Right renal cortex interstitium (tissue), 3 donors: Measurements from ENCODE around the gene C4orf50. TPM values are rescaled to one million over a fixed set of nuclear protein-coding genes. Genes with fewer than 3 reads are reported as not detected.

Experiments used
- DNase-seq, 3 donors: peaks; one replicate each; pipeline ENCODE4 v3.0.0-alpha.2; 2013; ENCODE audit warnings: low read depth in 3 of 3, low spot score in 2 of 3
- polyA plus RNA-seq, 3 donors: library from polyadenylated mRNA; unstranded; fragments of 120-200 nt; gene quantifications; one replicate each; pipeline ENCODE4 v1.2.1, GENCODE V29; 2013; ENCODE audit not compliant: insufficient read length in 3 of 3

The C4orf50 gene
- polyA plus RNA-seq, 3 donors: 0.01 TPM; not detected in 1

- DNase-seq: no peak
These were observed 120.6 kb downstream of the C4orf50 start for GRCh38 chr4:5897674-5898073.

- no peak for DNase-seq
These were observed 122.9 kb downstream of the C4orf50 start for GRCh38 chr4:5895287-5895686.

- DNase-seq: no peak
These were observed 124.0 kb downstream of the C4orf50 start for GRCh38 chr4:5894266-5894665.

GRCh38 chr4:5893591-5893990 lies 124.6 kb downstream of the C4orf50 start:
- no peak for DNase-seq

GRCh38 chr4:5893004-5893580 lies 125.1 kb downstream of the C4orf50 start, which contains the start of gene CRMP1:
Gene CRMP1, minus strand, starts transcription at chr4:5893086. Its CDS starts 117 bp downstream, at chr4:5892969.
- DNase-seq: no peak

GRCh38 chr4:5892323-5893003 lies 125.8 kb downstream of the C4orf50 start:
- no peak for DNase-seq

GRCh38 chr4:5891563-5892322 lies 126.5 kb downstream of the C4orf50 start:
- no peak for DNase-seq

- peak in 1 of 3 donors; percentile 52 for DNase-seq
These were observed 128.0 kb downstream of the C4orf50 start for GRCh38 chr4:5890063-5890727.

GRCh38 chr4:5889002-5889696 lies 129.1 kb downstream of the C4orf50 start:
- DNase-seq: no peak

GRCh38 chr4:5888222-5889001 lies 129.8 kb downstream of the C4orf50 start:
- DNase-seq: no peak

GRCh38 chr4:5887361-5888221 lies 130.6 kb downstream of the C4orf50 start:
- no peak for DNase-seq

- no peak for DNase-seq
These were observed 131.2 kb downstream of the C4orf50 start for GRCh38 chr4:5887011-5887360.

GRCh38 chr4:5885733-5886132 lies 132.5 kb downstream of the C4orf50 start:
- DNase-seq: no peak

- DNase-seq: no peak
These were observed 133.4 kb downstream of the C4orf50 start for GRCh38 chr4:5884796-5885195.

- DNase-seq: no peak
These were observed 134.3 kb downstream of the C4orf50 start for GRCh38 chr4:5883916-5884315.

- DNase-seq: no peak
These were observed 135.3 kb downstream of the C4orf50 start for GRCh38 chr4:5882947-5883346.

- no peak for DNase-seq
These were observed 136.9 kb downstream of the C4orf50 start for GRCh38 chr4:5881340-5881739.

GRCh38 chr4:5878359-5878758 lies 139.9 kb downstream of the C4orf50 start:
- DNase-seq: no peak

- DNase-seq: no peak
These were observed 140.8 kb downstream of the C4orf50 start for GRCh38 chr4:5877392-5877791.
